Measurements from ENCODE around the gene AMN1. TPM values are rescaled to one million over a fixed set of nuclear protein-coding genes. Genes with fewer than 3 reads are reported as not detected.

The AMN1 gene
- 4.2 and 7.8 TPM in 2 replicates for polyA plus RNA-seq (2011; rRNA removed)
- 2.5 and 3.3 TPM in 2 replicates for polyA minus RNA-seq (2011; rRNA and poly(A)+ RNA removed)

DNA sequence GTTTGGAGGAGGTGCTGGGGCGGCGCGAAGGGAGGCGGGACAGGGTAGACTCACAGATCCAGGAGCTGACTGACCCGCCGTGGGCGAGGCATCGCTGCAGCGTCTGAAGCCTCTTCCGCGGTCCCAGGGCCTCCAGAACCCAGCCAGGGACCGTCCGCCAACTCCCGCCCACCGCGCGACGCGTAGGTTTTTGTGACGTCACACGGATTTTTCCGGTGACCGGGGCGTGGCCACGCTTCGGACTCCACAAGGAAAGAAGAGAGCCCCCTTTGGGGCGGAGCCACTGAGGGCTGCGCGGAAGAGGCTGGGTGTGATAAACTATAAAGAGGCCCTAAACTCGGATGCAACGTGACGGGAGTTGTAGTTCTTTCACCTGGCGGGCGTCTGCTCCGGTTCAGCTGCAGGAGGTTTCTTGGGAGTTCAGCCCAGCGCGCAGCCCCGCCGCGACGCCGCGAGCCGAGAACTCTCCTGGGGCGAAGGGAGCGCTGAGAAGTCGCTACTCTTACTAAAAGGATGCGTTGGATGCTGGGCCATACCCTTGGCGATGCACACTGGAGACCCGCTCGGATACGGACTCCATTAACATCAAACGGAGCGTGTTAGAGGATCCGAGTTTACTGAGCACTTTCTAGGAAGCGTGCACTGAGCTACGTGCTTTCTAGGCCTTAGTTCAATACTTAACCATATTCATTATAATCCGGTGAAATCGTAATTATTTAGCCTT, at the start of gene AMN1:
Gene AMN1 (minus strand): TSS at position 105 of the 724 bp plus-strand sequence. CDS start 13 bp downstream, at position 92.
- CTCF ChIA-PET = no interaction called here

DNA sequence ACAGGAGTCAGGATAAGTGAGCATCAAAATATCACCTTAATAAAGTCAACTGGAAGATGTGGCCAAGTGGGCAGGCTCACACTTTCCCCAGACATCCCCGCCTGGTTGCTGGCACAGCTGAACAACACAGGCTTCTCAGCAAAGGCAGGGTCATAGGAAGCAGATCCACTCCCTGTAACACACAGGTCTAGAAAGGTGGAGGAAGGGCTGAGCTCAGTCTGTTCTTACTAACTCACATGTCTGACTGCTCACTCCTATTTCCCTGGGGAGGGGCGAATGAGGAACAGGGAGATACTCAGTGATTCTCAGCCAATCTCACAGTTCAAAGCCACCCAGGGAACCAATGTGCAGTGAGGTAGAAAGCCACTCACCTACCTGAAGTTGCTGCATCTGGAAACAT, 45.0 kb upstream of the AMN1 start:
- DNase-seq (ENCODE audit: low read depth) = no peak
- no peak overlapping the region for H3K4me3 ChIP-seq (ENCODE audit: low read depth, low read length)
- ChIA-PET CTCF (no interaction called here), POLR2A (no interaction called here)
- H3K27me3 ChIP-seq (ENCODE audit: control insufficient read depth, insufficient read depth, low read length) = peaks cover 6% of the 10 kb centered on the region
- TF ChIP-seq, protein P1, sequence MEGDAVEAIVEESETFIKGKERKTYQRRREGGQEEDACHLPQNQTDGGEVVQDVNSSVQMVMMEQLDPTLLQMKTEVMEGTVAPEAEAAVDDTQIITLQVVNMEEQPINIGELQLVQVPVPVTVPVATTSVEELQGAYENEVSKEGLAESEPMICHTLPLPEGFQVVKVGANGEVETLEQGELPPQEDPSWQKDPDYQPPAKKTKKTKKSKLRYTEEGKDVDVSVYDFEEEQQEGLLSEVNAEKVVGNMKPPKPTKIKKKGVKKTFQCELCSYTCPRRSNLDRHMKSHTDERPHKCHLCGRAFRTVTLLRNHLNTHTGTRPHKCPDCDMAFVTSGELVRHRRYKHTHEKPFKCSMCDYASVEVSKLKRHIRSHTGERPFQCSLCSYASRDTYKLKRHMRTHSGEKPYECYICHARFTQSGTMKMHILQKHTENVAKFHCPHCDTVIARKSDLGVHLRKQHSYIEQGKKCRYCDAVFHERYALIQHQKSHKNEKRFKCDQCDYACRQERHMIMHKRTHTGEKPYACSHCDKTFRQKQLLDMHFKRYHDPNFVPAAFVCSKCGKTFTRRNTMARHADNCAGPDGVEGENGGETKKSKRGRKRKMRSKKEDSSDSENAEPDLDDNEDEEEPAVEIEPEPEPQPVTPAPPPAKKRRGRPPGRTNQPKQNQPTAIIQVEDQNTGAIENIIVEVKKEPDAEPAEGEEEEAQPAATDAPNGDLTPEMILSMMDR (IDR thresholded peaks at IDR 0.05; ENCODE audit: insufficient read depth, low read depth, low read length) = no peak
- H3K36me3 ChIP-seq (ENCODE audit: control insufficient read depth, insufficient read depth, low read length) = no peaks in the 10 kb centered on the region

More for the DNA sequence above, at the start of gene AMN1:
- H3K4me3 ChIP-seq (ENCODE audit: low read depth, low read length) = peak within 1 kb of the TSS; percentile 47
- POLR2A ChIA-PET = interaction anchor here (0.5 to 0.7 kb wide), 5 partner anchors 136 to 1027 kb away, joined by 3 to 14 read pairs (median 4); partner anchors contain the start of gene YARS2
- DNase-seq (ENCODE audit: low read depth) = peak; percentile 98
- TF ChIP-seq, protein P1 (IDR thresholded peaks at IDR 0.05; ENCODE audit: insufficient read depth, low read depth, low read length) = no peak
- H3K27me3 ChIP-seq (ENCODE audit: control insufficient read depth, insufficient read depth, low read length) = no peaks in the 10 kb centered on the region
- no peaks in the 10 kb centered on the region for H3K36me3 ChIP-seq (ENCODE audit: control insufficient read depth, insufficient read depth, low read length)

DNA sequence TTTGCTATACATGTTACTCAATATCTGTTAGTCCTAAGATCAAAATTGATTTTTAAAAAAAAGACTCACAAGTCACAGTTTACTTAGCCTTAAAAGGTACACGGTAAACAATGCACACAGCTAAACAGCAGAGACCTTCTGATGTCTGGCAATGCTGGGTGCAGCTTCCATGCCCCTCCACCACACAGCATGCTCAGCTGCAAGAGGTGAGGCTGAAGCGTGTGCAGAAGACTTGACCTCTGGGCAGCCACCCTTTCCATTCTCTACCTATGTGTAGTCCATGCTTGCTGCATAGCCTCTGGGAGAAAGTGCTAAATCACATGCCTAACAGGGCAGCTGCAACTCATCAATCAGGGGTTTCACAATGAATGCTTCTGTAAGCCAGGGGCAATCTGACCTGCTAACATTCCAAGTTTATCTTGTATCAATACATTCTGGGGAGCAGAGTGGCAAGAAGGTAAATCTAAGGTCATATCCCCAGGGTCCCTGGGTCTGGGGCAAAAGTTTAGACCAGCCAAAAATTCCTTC, 44.5 kb upstream of the AMN1 start:
- no peaks in the 10 kb centered on the region for H3K36me3 ChIP-seq (ENCODE audit: control insufficient read depth, insufficient read depth, low read length)
- no peak for DNase-seq (ENCODE audit: low read depth)
- CTCF ChIA-PET = no interaction called here
- H3K4me3 ChIP-seq (ENCODE audit: low read depth, low read length) = no peak overlapping the region
- TF ChIP-seq, protein P1 (IDR thresholded peaks at IDR 0.05; ENCODE audit: insufficient read depth, low read depth, low read length) = no peak
- H3K27me3 ChIP-seq (ENCODE audit: control insufficient read depth, insufficient read depth, low read length) = peaks cover 6% of the 10 kb centered on the region
- POLR2A ChIA-PET = no interaction called here

DNA sequence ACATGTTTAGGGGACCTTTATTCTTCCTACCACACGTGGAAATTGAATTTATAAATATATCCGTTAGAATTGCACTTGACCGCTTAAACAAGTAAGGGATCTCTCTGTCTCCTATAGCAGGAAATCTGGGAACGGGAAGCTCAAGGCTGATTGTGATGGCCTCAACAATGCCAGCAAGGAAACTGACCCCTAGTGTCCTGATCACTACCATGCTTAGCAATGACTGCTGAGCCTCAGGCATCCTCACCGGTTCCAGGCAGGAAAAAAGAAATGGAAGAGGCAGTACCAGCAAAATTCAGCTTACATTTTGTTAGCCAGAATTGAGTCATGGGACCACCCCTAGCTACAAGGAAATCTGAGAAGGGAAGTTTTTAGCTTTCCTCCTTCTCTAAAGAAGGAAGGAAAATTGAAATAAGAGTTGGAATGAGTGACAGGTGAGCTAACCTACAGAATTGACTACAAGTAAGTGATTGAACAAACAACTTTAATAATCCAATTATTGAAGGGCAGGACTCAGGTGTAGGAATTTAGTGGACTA, 43.9 kb upstream of the AMN1 start:
- Histone ChIP-seq H3K4me3 (ENCODE audit: low read depth, low read length) (no peak overlapping the region), H3K27me3 (ENCODE audit: control insufficient read depth, insufficient read depth, low read length) (peaks cover 6% of the 10 kb centered on the region), H3K36me3 (ENCODE audit: control insufficient read depth, insufficient read depth, low read length) (no peaks in the 10 kb centered on the region)
- TF ChIP-seq, protein P1 (IDR thresholded peaks at IDR 0.05; ENCODE audit: insufficient read depth, low read depth, low read length) = no peak
- ChIA-PET POLR2A (no interaction called here), CTCF (interaction anchor here (0.6 kb wide), 1 partner anchor 905 kb away, joined by 3 read pairs; no protein-coding TSS in a partner anchor)
- no peak for DNase-seq (ENCODE audit: low read depth)

DNA sequence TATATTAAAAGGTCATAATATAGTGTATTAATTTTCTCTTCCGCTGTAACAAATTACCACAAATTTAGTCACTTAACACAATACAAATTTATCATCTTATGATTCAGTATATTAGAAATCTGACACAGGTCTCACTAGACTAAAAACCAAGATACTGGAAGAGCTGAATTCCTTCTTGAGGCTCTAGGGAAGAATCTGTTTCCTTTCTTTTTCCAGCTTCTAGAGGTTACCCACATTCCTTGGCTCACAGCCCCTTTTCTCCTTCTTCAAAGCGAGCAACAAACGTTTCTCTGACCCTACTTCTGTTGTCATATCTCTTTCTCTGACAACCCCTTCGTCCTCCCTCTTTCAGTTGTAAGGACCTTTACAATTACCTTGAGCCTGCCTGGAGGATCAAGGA, 43.4 kb upstream of the AMN1 start:
- H3K4me3 ChIP-seq (ENCODE audit: low read depth, low read length) = no peak overlapping the region
- H3K36me3 ChIP-seq (ENCODE audit: control insufficient read depth, insufficient read depth, low read length) = no peaks in the 10 kb centered on the region
- TF ChIP-seq, protein P1 (IDR thresholded peaks at IDR 0.05; ENCODE audit: insufficient read depth, low read depth, low read length) = no peak
- ChIA-PET CTCF (interaction anchor here (0.6 kb wide), 1 partner anchor 906 kb away, joined by 3 read pairs; no protein-coding TSS in a partner anchor), POLR2A (no interaction called here)
- no peak for DNase-seq (ENCODE audit: low read depth)
- H3K27me3 ChIP-seq (ENCODE audit: control insufficient read depth, insufficient read depth, low read length) = peaks cover 6% of the 10 kb centered on the region
